Karpas-422 (cell line): Measurements from ENCODE around the gene EIF3J. TPM values are rescaled to one million over a fixed set of nuclear protein-coding genes. Genes with fewer than 3 reads are reported as not detected.
"Not testable (repeated sequence)": the region's sequence is repeated elsewhere in the genome, so short reads cannot be mapped to it uniquely, and the experiment has no call there.

Source experiments
- DNase-seq: peaks from one replicate; pipeline ENCODE4 v3.0.0-alpha.2; 2015
- H2AFZ ChIP-seq: fragments of 200-600 bp; sonication (generic); 2 replicates; pipeline ENCODE4 v1.6.1; 2014; ENCODE audit warnings: antibody characterized with exemption, low read length, mixed read lengths
- H3K27ac ChIP-seq: fragments of 200-600 bp; sonication (generic); 2 replicates; pipeline ENCODE4 v1.5.1; 2014; ENCODE audit warnings: mild to moderate bottlenecking, low read length, moderate library complexity
- H3K27me3 ChIP-seq: fragments of 200-600 bp; sonication (generic); 2 replicates; pipeline ENCODE4 v1.6.1; 2014; ENCODE audit warnings: low read length, mixed read lengths
- H3K36me3 ChIP-seq: fragments of 200-600 bp; sonication (generic); 2 replicates; pipeline ENCODE4 v1.6.1; 2014; ENCODE audit warnings: low read length, mixed read lengths; ENCODE audit not compliant: insufficient read depth
- H3K4me1 ChIP-seq: fragments of 200-600 bp; sonication (generic); 2 replicates; pipeline ENCODE4 v1.6.1; 2014; ENCODE audit warnings: mild to moderate bottlenecking, low read length, mixed read lengths
- H3K4me2 ChIP-seq: fragments of 200-600 bp; sonication (generic); 2 replicates; pipeline ENCODE4 v1.6.1; 2014; ENCODE audit warnings: low read length, low read depth, mild to moderate bottlenecking; ENCODE audit not compliant: poor library complexity, severe bottlenecking
- H3K4me3 ChIP-seq: fragments of 200-600 bp; sonication (generic); 2 replicates; pipeline ENCODE4 v1.5.1; 2014; ENCODE audit warnings: mild to moderate bottlenecking, antibody characterized with exemption, low read length, mixed read lengths
- H3K79me2 ChIP-seq: fragments of 200-600 bp; sonication (generic); 2 replicates; pipeline ENCODE4 v1.6.1; 2014; ENCODE audit warnings: mild to moderate bottlenecking, low read length, mixed read lengths
- H3K9ac ChIP-seq: fragments of 200-600 bp; sonication (generic); 2 replicates; pipeline ENCODE4 v1.6.0; 2014; ENCODE audit warnings: low read length
- H3K9me2 ChIP-seq: fragments of 200-600 bp; sonication (generic), shearing (Covaris generic); replicated peaks from 2 replicates; pipeline ENCODE4 v1.6.0; 2014; ENCODE audit warnings: mild to moderate bottlenecking, low read length, moderate library complexity; ENCODE audit not compliant: insufficient read depth
- H3K9me3 ChIP-seq: fragments of 300-700, 200-600 bp; sonication (generic); 2 replicates; pipeline ENCODE4 v1.6.1; 2014; ENCODE audit warnings: low read length, mixed read lengths
- H4K20me1 ChIP-seq: fragments of 200-600 bp; sonication (generic); 2 replicates; pipeline ENCODE4 v1.6.1; 2014; ENCODE audit warnings: mild to moderate bottlenecking, antibody characterized with exemption, low read length, low read depth; ENCODE audit not compliant: insufficient read depth
- total RNA-seq: library from RNA; depleted of rRNA; stranded (reverse); fragments of >200 nt; shearing (Covaris generic); gene quantifications from 2 replicates; pipeline ENCODE4 v1.2.3, GENCODE V29; 2014; ENCODE audit warnings: low replicate concordance

Gene EIF3J
- total RNA-seq, 1 experiment from 2014 or later: 70.7 TPM

- no peak overlapping the region for H2AFZ ChIP-seq
- no peak for DNase-seq
- H3K4me3 ChIP-seq: no peak overlapping the region
- H3K27me3 ChIP-seq: no peaks in the 10 kb centered on the region
- peaks cover 27% of the 10 kb centered on the region for H3K36me3 ChIP-seq
- no peak overlapping the region for H3K27ac ChIP-seq
- H4K20me1 ChIP-seq: no peaks in the 10 kb centered on the region
- no peaks in the 10 kb centered on the region for H3K9me2 ChIP-seq
- peaks cover 4% of the 10 kb centered on the region; the same call in 1 of the 2 replicates for H3K4me1 ChIP-seq
- H3K4me2 ChIP-seq: no peak overlapping the region
- H3K9me3 ChIP-seq: no peaks in the 10 kb centered on the region
- H3K79me2 ChIP-seq: peaks cover 38% of the 10 kb centered on the region
- no peak overlapping the region for H3K9ac ChIP-seq
Measured at GRCh38 chr15:44516436-44516835, 20.5 kb upstream of the EIF3J start.

- Histone ChIP-seq H3K4me3 (no peak overlapping the region), H3K79me2 (peaks cover 26% of the 10 kb centered on the region), H3K36me3 (peaks cover 34% of the 10 kb centered on the region), H3K9me3 (no peaks in the 10 kb centered on the region), H4K20me1 (no peaks in the 10 kb centered on the region), H3K9me2 (no peaks in the 10 kb centered on the region), H3K27ac (no peak overlapping the region), H3K4me2 (no peak overlapping the region), H2AFZ (no peak overlapping the region), H3K4me1 (no peaks in the 10 kb centered on the region), H3K27me3 (no peaks in the 10 kb centered on the region), H3K9ac (no peak overlapping the region)
- no peak for DNase-seq
Measured at GRCh38 chr15:44519537-44519936, 17.4 kb upstream of the EIF3J start.

GRCh38 chr15:44525018-44525417 lies 11.9 kb upstream of the EIF3J start:
- H3K27me3 ChIP-seq: no peaks in the 10 kb centered on the region
- H3K79me2 ChIP-seq: peaks cover 2% of the 10 kb centered on the region; the same call in 1 of the 2 replicates
- H3K9ac ChIP-seq: no peak overlapping the region
- H2AFZ ChIP-seq: no peak overlapping the region
- no peaks in the 10 kb centered on the region for H3K9me2 ChIP-seq
- H4K20me1 ChIP-seq: no peaks in the 10 kb centered on the region
- DNase-seq: no peak
- H3K27ac ChIP-seq: no peak overlapping the region
- H3K4me1 ChIP-seq: no peaks in the 10 kb centered on the region
- no peaks in the 10 kb centered on the region for H3K9me3 ChIP-seq
- peaks cover 25% of the 10 kb centered on the region for H3K36me3 ChIP-seq
- no peak overlapping the region for H3K4me2 ChIP-seq
- H3K4me3 ChIP-seq: no peak overlapping the region

- peaks cover 21% of the 10 kb centered on the region; the same call in 1 of the 2 replicates for H3K36me3 ChIP-seq
- peaks cover 2% of the 10 kb centered on the region; the same call in 1 of the 2 replicates for H3K79me2 ChIP-seq
- H3K9ac ChIP-seq: no peak overlapping the region
- H3K27ac ChIP-seq: no peak overlapping the region
- no peaks in the 10 kb centered on the region for H3K27me3 ChIP-seq
- H4K20me1 ChIP-seq: no peaks in the 10 kb centered on the region
- no peak overlapping the region for H3K4me2 ChIP-seq
- no peak for DNase-seq
- no peaks in the 10 kb centered on the region for H3K9me3 ChIP-seq
- H2AFZ ChIP-seq: no peak overlapping the region
- no peaks in the 10 kb centered on the region for H3K4me1 ChIP-seq
- no peak overlapping the region for H3K4me3 ChIP-seq
- H3K9me2 ChIP-seq: no peaks in the 10 kb centered on the region
Measured at GRCh38 chr15:44527241-44527640, 9.7 kb upstream of the EIF3J start.

- DNase-seq: no peak
- H3K4me2 ChIP-seq: no peak overlapping the region
- no peaks in the 10 kb centered on the region for H4K20me1 ChIP-seq
- peaks cover 5% of the 10 kb centered on the region; the same call in 1 of the 2 replicates for H3K36me3 ChIP-seq
- H3K79me2 ChIP-seq: peaks cover under 1% of the 10 kb centered on the region; the same call in 1 of the 2 replicates
- H3K9me3 ChIP-seq: no peaks in the 10 kb centered on the region
- H2AFZ ChIP-seq: no peak overlapping the region
- H3K27ac ChIP-seq: no peak overlapping the region
- H3K4me1 ChIP-seq: no peaks in the 10 kb centered on the region
- H3K4me3 ChIP-seq: no peak overlapping the region
- no peaks in the 10 kb centered on the region for H3K9me2 ChIP-seq
- no peaks in the 10 kb centered on the region for H3K27me3 ChIP-seq
- H3K9ac ChIP-seq: no peak overlapping the region
Measured at GRCh38 chr15:44529864-44530604, 6.9 kb upstream of the EIF3J start.

GRCh38 chr15:44530653-44531052 lies 6.3 kb upstream of the EIF3J start:
- DNase-seq: no peak
- H3K4me2 ChIP-seq: no peak overlapping the region
- H4K20me1 ChIP-seq: no peaks in the 10 kb centered on the region
- peaks cover 4% of the 10 kb centered on the region for H3K4me1 ChIP-seq
- H2AFZ ChIP-seq: no peak overlapping the region
- no peaks in the 10 kb centered on the region for H3K9me2 ChIP-seq
- H3K9ac ChIP-seq: no peak overlapping the region
- H3K27ac ChIP-seq: no peak overlapping the region
- H3K9me3 ChIP-seq: no peaks in the 10 kb centered on the region
- no peak overlapping the region for H3K4me3 ChIP-seq
- no peaks in the 10 kb centered on the region for H3K27me3 ChIP-seq
- peaks cover 5% of the 10 kb centered on the region; the same call in 1 of the 2 replicates for H3K36me3 ChIP-seq
- H3K79me2 ChIP-seq: peaks cover 7% of the 10 kb centered on the region

- H3K9ac ChIP-seq, H3K4me2 ChIP-seq, H3K27me3 ChIP-seq, H3K4me3 ChIP-seq, H3K9me2 ChIP-seq, H2AFZ ChIP-seq, H3K4me1 ChIP-seq, H3K9me3 ChIP-seq, DNase-seq, H4K20me1 ChIP-seq, H3K27ac ChIP-seq, H3K36me3 ChIP-seq: not testable (repeated sequence)
- peaks cover 19% of the 10 kb centered on the region for H3K79me2 ChIP-seq
Measured at GRCh38 chr15:44532275-44532674, 4.7 kb upstream of the EIF3J start.

GRCh38 chr15:44532689-44533088 lies 4.3 kb upstream of the EIF3J start:
- Histone ChIP-seq H3K27me3 (no peaks in the 10 kb centered on the region), H3K9me3 (no peaks in the 10 kb centered on the region), H3K9me2 (no peaks in the 10 kb centered on the region), H3K79me2 (peaks cover 23% of the 10 kb centered on the region), H3K4me1 (peaks cover 8% of the 10 kb centered on the region), H2AFZ (no peak overlapping the region), H3K9ac (no peak overlapping the region), H3K4me2 (no peak overlapping the region), H3K27ac (no peak overlapping the region), H3K36me3 (no peaks in the 10 kb centered on the region), H3K4me3 (no peak overlapping the region), H4K20me1 (peaks cover 3% of the 10 kb centered on the region; the same call in 1 of the 2 replicates)
- DNase-seq: peak; percentile 55
